Measurements from ENCODE around the gene CX3CR1. TPM values are rescaled to one million over a fixed set of nuclear protein-coding genes. Genes with fewer than 3 reads are reported as not detected.
"Not testable (repeated sequence)": the region's sequence is repeated elsewhere in the genome, so short reads cannot be mapped to it uniquely, and the experiment has no call there.

Gene CX3CR1
- total RNA-seq, 1 donor from 2014 or later = 4.2 TPM

DNA sequence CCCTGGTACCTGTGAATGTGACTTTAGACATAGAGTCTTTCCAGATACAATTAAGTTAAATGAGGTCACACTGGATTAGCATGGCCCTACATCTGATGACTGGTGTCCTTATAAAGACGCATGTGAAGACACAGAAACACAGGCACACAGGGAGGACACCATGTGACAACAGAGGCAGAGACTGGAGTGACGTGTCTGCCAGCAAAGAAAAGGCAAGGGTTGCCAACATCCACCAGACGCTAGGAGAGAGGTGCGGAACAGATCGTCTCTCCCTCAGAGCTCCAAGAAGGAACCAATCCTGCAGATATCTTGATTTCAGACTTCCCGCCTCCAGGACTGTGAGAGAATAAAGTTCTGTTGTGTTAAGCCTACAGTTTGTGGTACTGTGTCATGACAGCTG lies 42.8 kb downstream of the CX3CR1 start:
- no peaks in the 10 kb centered on the region for H3K36me3 Mint-ChIP-seq (ENCODE audit: low read depth, unreplicated experiment)
- peaks cover 2% of the 10 kb centered on the region for H3K27me3 Mint-ChIP-seq (ENCODE audit: unreplicated experiment)
- no peaks in the 10 kb centered on the region for H3K9me3 Mint-ChIP-seq (ENCODE audit: unreplicated experiment)
- no peak overlapping the region for H3K27ac Mint-ChIP-seq (ENCODE audit: unreplicated experiment)
- TF ChIP-seq, protein P1, sequence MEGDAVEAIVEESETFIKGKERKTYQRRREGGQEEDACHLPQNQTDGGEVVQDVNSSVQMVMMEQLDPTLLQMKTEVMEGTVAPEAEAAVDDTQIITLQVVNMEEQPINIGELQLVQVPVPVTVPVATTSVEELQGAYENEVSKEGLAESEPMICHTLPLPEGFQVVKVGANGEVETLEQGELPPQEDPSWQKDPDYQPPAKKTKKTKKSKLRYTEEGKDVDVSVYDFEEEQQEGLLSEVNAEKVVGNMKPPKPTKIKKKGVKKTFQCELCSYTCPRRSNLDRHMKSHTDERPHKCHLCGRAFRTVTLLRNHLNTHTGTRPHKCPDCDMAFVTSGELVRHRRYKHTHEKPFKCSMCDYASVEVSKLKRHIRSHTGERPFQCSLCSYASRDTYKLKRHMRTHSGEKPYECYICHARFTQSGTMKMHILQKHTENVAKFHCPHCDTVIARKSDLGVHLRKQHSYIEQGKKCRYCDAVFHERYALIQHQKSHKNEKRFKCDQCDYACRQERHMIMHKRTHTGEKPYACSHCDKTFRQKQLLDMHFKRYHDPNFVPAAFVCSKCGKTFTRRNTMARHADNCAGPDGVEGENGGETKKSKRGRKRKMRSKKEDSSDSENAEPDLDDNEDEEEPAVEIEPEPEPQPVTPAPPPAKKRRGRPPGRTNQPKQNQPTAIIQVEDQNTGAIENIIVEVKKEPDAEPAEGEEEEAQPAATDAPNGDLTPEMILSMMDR (IDR thresholded peaks at IDR 0.05; ENCODE audit: unreplicated experiment) = no peak
- H3K4me3 Mint-ChIP-seq (ENCODE audit: unreplicated experiment) = no peak overlapping the region
- DNase-seq (ENCODE audit: low spot score) = no peak
- peaks cover 7% of the 10 kb centered on the region for H3K4me1 Mint-ChIP-seq (ENCODE audit: unreplicated experiment)

DNA sequence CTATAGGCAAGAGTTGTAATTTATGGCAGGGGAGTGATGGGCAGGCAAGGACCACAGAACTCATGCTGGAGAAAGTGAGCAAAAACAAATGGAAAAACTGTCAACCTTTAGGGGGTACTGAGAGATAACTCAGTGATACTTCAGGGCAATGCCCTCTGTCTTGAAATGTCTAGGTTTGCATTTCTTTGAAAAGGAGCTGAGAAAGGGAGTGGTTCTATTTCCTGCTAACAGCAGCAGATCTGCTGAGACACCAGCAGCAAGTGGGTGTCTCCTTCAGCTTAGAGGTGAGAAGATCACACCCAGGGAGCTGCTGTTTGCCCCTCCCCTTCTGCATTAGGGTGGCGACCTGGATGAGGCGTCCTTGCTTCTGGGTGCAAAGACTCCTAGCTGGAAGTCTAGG lies 45.2 kb downstream of the CX3CR1 start:
- no peak for DNase-seq (ENCODE audit: low spot score)
- H3K27me3 Mint-ChIP-seq (ENCODE audit: unreplicated experiment) = peaks cover 2% of the 10 kb centered on the region
- H3K9me3 Mint-ChIP-seq (ENCODE audit: unreplicated experiment) = no peaks in the 10 kb centered on the region
- H3K36me3 Mint-ChIP-seq (ENCODE audit: low read depth, unreplicated experiment) = no peaks in the 10 kb centered on the region
- H3K27ac Mint-ChIP-seq (ENCODE audit: unreplicated experiment) = no peak overlapping the region
- TF ChIP-seq, protein P1 (IDR thresholded peaks at IDR 0.05; ENCODE audit: unreplicated experiment) = no peak
- no peak overlapping the region for H3K4me3 Mint-ChIP-seq (ENCODE audit: unreplicated experiment)
- peaks cover 7% of the 10 kb centered on the region for H3K4me1 Mint-ChIP-seq (ENCODE audit: unreplicated experiment)

DNA sequence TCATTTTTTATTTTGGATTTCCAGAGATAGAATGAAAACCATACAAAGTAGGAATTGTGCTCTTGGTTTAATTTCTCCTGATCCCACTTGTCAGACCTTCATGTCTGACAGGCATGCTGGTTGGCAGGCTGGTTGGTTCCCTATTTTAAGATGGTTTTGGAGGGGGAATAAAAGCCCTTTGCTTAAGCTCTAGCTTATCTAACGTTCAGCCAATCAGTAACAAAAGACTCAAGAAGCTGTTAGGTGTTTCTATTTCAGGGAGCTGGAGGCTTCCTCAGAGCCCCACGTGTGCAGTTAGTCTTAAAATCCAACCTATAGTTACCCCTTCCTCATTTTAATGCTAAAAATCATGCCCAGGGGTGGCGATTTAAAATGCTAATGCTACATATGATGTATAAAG lies 47.0 kb downstream of the CX3CR1 start:
- DNase-seq (ENCODE audit: low spot score) = no peak
- no peak overlapping the region for H3K4me3 Mint-ChIP-seq (ENCODE audit: unreplicated experiment)
- H3K27me3 Mint-ChIP-seq (ENCODE audit: unreplicated experiment) = peaks cover 2% of the 10 kb centered on the region
- peaks cover 7% of the 10 kb centered on the region for H3K4me1 Mint-ChIP-seq (ENCODE audit: unreplicated experiment)
- TF ChIP-seq, protein P1 (IDR thresholded peaks at IDR 0.05; ENCODE audit: unreplicated experiment) = no peak
- H3K36me3 Mint-ChIP-seq (ENCODE audit: low read depth, unreplicated experiment) = no peaks in the 10 kb centered on the region
- no peak overlapping the region for H3K27ac Mint-ChIP-seq (ENCODE audit: unreplicated experiment)
- no peaks in the 10 kb centered on the region for H3K9me3 Mint-ChIP-seq (ENCODE audit: unreplicated experiment)

DNA sequence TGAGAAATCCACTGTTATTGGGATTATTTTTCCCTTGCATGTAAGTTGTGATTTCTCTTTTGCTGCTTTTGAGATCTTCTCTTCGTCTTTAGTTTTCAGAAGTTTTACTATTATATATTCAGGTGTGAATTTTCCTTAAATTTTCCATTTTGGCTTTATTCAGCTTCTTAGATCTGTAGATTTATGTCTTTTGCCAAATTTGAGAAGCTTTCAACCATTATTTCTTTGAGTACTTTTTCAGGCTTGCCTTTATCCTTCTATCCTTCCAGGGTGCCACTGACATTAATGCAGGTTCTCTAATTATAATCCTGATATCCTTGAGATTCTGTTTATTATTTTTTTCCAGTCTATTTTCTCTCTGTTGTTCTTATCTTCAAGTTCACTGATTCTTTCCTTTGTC lies 49.4 kb downstream of the CX3CR1 start:
- DNase-seq (ENCODE audit: low spot score) = no peak
- Mint-ChIP-seq H3K4me3 (ENCODE audit: unreplicated experiment) (no peak overlapping the region), H3K4me1 (ENCODE audit: unreplicated experiment) (peaks cover 7% of the 10 kb centered on the region), H3K27ac (ENCODE audit: unreplicated experiment) (no peak overlapping the region), H3K27me3 (ENCODE audit: unreplicated experiment) (peaks cover 4% of the 10 kb centered on the region), H3K36me3 (ENCODE audit: low read depth, unreplicated experiment) (no peaks in the 10 kb centered on the region), H3K9me3 (ENCODE audit: unreplicated experiment) (no peaks in the 10 kb centered on the region)
- TF ChIP-seq, protein P1 (IDR thresholded peaks at IDR 0.05; ENCODE audit: unreplicated experiment) = no peak

DNA sequence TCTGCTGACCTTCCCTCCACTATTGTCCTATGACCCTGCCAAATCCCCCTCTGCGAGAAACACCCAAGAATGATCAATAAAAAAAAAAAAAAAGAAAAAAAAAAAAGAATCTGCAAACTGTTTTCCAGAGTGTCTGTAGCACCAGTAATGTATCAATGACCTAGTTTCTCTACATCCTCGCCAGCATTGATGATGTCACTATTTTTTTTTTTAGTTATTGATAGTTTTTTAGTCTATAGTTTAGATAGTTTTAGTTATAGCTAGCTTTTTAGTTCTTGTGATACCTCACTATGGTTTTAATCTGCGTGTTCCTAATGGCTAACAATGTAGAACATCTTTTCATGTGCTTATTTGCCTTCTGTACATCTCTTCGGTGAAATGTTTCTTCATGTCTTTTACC lies 51.3 kb downstream of the CX3CR1 start:
- Mint-ChIP-seq H3K27ac (ENCODE audit: unreplicated experiment) (no peak overlapping the region), H3K4me3 (ENCODE audit: unreplicated experiment) (no peak overlapping the region), H3K36me3 (ENCODE audit: low read depth, unreplicated experiment) (no peaks in the 10 kb centered on the region), H3K9me3 (ENCODE audit: unreplicated experiment) (no peaks in the 10 kb centered on the region), H3K27me3 (ENCODE audit: unreplicated experiment) (peaks cover 5% of the 10 kb centered on the region), H3K4me1 (ENCODE audit: unreplicated experiment) (peaks cover 3% of the 10 kb centered on the region)
- TF ChIP-seq, protein P1 (IDR thresholded peaks at IDR 0.05; ENCODE audit: unreplicated experiment) = no peak
- DNase-seq (ENCODE audit: low spot score) = no peak

DNA sequence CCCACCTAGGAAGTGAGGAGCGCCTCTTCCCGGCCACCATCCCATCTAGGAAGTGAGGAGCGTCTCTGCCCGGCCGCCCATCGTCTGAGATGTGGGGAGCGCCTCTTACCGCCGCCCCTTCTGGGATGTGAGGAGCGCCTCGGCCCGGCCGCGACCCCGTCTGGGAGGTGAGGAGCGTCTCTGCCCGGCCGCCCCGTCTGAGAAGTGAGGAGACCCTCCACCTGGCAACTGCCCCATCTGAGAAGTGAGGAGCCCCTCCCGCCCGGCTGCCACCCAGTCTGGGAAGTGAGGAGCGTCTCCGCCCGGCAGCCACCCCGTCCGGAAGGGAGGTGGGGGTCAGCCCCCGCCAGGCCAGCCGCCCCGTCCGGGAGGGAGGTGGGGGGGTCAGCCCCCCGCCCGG lies 52.2 kb downstream of the CX3CR1 start:
- not testable (repeated sequence) for H3K4me3 Mint-ChIP-seq (ENCODE audit: unreplicated experiment); H3K9me3 Mint-ChIP-seq (ENCODE audit: unreplicated experiment); DNase-seq (ENCODE audit: low spot score); H3K27ac Mint-ChIP-seq (ENCODE audit: unreplicated experiment); H3K27me3 Mint-ChIP-seq (ENCODE audit: unreplicated experiment); H3K4me1 Mint-ChIP-seq (ENCODE audit: unreplicated experiment); H3K36me3 Mint-ChIP-seq (ENCODE audit: low read depth, unreplicated experiment)
